ENCODE results near the gene SLC28A1. TPM values are rescaled to one million over a fixed set of nuclear protein-coding genes. Genes with fewer than 3 reads are reported as not detected.

The SLC28A1 gene
- total RNA-seq, 1 experiment from 2014 or later: 0.13 TPM

DNA sequence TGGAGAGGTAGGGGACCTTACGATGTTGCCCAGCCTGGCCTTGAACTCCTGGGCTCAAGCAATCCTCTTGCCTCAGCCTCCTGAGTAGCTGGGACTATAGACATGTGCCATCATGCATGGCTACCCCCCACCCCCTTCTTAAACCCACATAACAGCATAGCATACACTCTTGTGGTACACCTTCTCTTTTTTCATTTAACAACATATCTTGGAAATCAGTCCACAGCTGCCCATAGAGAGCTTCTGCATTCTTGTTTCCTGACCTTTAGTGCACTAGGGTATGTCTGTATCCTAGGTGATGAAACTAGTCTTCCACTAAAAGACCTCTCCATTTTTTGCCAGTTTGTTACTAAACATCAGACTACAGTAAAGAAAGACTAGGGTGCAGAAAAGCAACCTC, 33.0 kb downstream of the SLC28A1 start:
- peaks cover 4 to 5% of the 10 kb centered on the region in 2 experiments for H3K4me1 Mint-ChIP-seq
- Histone ChIP-seq H4K8ac (replicated peaks; ENCODE audit: insufficient read length, low read depth, low read length) (no peak overlapping the region), H2BK15ac (ENCODE audit: low read depth, low read length) (no peak overlapping the region), H2BK12ac (ENCODE audit: insufficient read length, low read depth, low read length) (no peak overlapping the region), H2BK120ac (ENCODE audit: low read depth, low read length, poor library complexity, severe bottlenecking) (no peak overlapping the region), H3K4me2 (ENCODE audit: insufficient read depth, insufficient read length, low read length) (no peak overlapping the region), H3K27me3 (ENCODE audit: insufficient read depth, low read length) (no peaks in the 10 kb centered on the region), H2AFZ (ENCODE audit: low read length) (no peak overlapping the region), H3K56ac (ENCODE audit: insufficient read length, low read depth, low read length) (no peak overlapping the region), H4K20me1 (ENCODE audit: control insufficient read depth, insufficient read depth, insufficient read length) (no peaks in the 10 kb centered on the region), H3K79me2 (ENCODE audit: insufficient read depth, low read length) (no peaks in the 10 kb centered on the region), H3K9ac (ENCODE audit: extremely low read depth, insufficient read length, low read length) (no peak overlapping the region), H3K23me2 (ENCODE audit: insufficient read length, low read depth, low read length, poor library complexity, severe bottlenecking) (no peaks in the 10 kb centered on the region), H3K9me3 (ENCODE audit: control insufficient read depth, low read depth, low read length) (no peaks in the 10 kb centered on the region), H3K4me1 (ENCODE audit: insufficient read depth, low read length) (no peaks in the 10 kb centered on the region), H3K14ac (ENCODE audit: insufficient read depth, low read length) (no peak overlapping the region), H3K23ac (ENCODE audit: insufficient read length, low read depth, low read length) (no peak overlapping the region), H3K27ac (ENCODE audit: insufficient read length, low read depth, low read length) (no peak overlapping the region), H3K4ac (ENCODE audit: low read depth, low read length) (no peak overlapping the region), H4K91ac (ENCODE audit: insufficient read length, low read depth, low read length) (no peak overlapping the region), H3K79me1 (ENCODE audit: insufficient read depth, low read depth, low read length, poor library complexity, severe bottlenecking) (no peaks in the 10 kb centered on the region), H2BK20ac (ENCODE audit: low read depth, low read length, poor library complexity, severe bottlenecking) (no peak overlapping the region), H2BK5ac (ENCODE audit: insufficient read length, low read length) (no peak overlapping the region), H4K5ac (ENCODE audit: insufficient read length, low read depth, low read length) (no peak overlapping the region), H3K18ac (ENCODE audit: insufficient read length, low read depth, low read length) (no peak overlapping the region), H3T11ph (ENCODE audit: low read length) (no peak overlapping the region), H2AK5ac (ENCODE audit: insufficient read length, low read length) (no peak overlapping the region)
- whole genome bisulfite sequencing (ENCODE audit: extremely low coverage, insufficient read length, low lambda C conversion rate): no CpG with 5 or more reads among the region's 1 CpG
- H3K27me3 Mint-ChIP-seq (ENCODE audit: low read depth): peaks cover 5% of the 10 kb centered on the region; the same call in 1 of the 2 replicates
- no peak overlapping the region; a peak in 1 of 7 replicates for H3K27ac Mint-ChIP-seq
- H3K4me3 Mint-ChIP-seq: no peak overlapping the region
- H3K9me3 Mint-ChIP-seq: no peaks in the 10 kb centered on the region; a peak in 2 of 5 replicates
- DNase-seq: no peak
- H3K36me3 Mint-ChIP-seq (ENCODE audit: insufficient read depth in 1 of 3, low read depth in 3 of 3): no peaks in the 10 kb centered on the region
- TF ChIP-seq, protein P1, sequence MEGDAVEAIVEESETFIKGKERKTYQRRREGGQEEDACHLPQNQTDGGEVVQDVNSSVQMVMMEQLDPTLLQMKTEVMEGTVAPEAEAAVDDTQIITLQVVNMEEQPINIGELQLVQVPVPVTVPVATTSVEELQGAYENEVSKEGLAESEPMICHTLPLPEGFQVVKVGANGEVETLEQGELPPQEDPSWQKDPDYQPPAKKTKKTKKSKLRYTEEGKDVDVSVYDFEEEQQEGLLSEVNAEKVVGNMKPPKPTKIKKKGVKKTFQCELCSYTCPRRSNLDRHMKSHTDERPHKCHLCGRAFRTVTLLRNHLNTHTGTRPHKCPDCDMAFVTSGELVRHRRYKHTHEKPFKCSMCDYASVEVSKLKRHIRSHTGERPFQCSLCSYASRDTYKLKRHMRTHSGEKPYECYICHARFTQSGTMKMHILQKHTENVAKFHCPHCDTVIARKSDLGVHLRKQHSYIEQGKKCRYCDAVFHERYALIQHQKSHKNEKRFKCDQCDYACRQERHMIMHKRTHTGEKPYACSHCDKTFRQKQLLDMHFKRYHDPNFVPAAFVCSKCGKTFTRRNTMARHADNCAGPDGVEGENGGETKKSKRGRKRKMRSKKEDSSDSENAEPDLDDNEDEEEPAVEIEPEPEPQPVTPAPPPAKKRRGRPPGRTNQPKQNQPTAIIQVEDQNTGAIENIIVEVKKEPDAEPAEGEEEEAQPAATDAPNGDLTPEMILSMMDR (conservative IDR thresholded peaks at IDR 0.05): no peak

Measured in H9 (cell line).